Activated naive CD4-positive, alpha-beta T cell treated with anti-CD3 and anti-CD28 coated beads, Interleukin-2, amount 10 ng/mL, durations not matched to agents 7 days and 5 days (primary cell): ENCODE data around the gene HPD.

Source experiments
- CTCF ChIA-PET: fragments of 350-600 bp; sonication (Branson Sonifier 250); formaldehyde crosslinking; loops from one replicate; lab custom pipeline; 2021; ENCODE audit warnings: antibody characterized with exemption; lab: Charles Lee
- DNase-seq: peaks from one replicate; pipeline ENCODE4 v3.0.0-alpha.2; 2020
- H3K27ac Mint-ChIP-seq: one replicate; pipeline ENCODE4 v1.8.0; 2021; ENCODE audit warnings: mild to moderate bottlenecking, moderate library complexity, mixed read lengths
- H3K27me3 Mint-ChIP-seq: one replicate; pipeline ENCODE4 v1.8.0; 2021; ENCODE audit warnings: mild to moderate bottlenecking, mixed read lengths
- H3K36me3 Mint-ChIP-seq: one replicate; pipeline ENCODE4 v1.8.0; 2021; ENCODE audit warnings: mixed read lengths
- H3K4me1 Mint-ChIP-seq: one replicate; pipeline ENCODE4 v1.8.0; 2021; ENCODE audit warnings: mixed read lengths
- H3K4me3 Mint-ChIP-seq: one replicate; pipeline ENCODE4 v1.8.0; 2021; ENCODE audit warnings: mild to moderate bottlenecking, moderate library complexity, mixed read lengths
- H3K9me3 Mint-ChIP-seq: one replicate; pipeline ENCODE4 v1.8.0; 2021; ENCODE audit warnings: mixed read lengths

The HPD gene

GRCh38 chr12:121829250-121829918 lies 29.3 kb downstream of the HPD start:
- H3K9me3 Mint-ChIP-seq: no peaks in the 10 kb centered on the region
- H3K36me3 Mint-ChIP-seq: peaks cover 47% of the 10 kb centered on the region
- H3K27ac Mint-ChIP-seq: no peak overlapping the region
- H3K4me1 Mint-ChIP-seq: no peaks in the 10 kb centered on the region
- CTCF ChIA-PET: no interaction called here
- DNase-seq: no peak
- H3K4me3 Mint-ChIP-seq: no peak overlapping the region
- no peaks in the 10 kb centered on the region for H3K27me3 Mint-ChIP-seq

- H3K27me3 Mint-ChIP-seq: no peaks in the 10 kb centered on the region
- peaks cover 49% of the 10 kb centered on the region for H3K36me3 Mint-ChIP-seq
- no peaks in the 10 kb centered on the region for H3K9me3 Mint-ChIP-seq
- CTCF ChIA-PET: interaction anchor here (1.4 kb wide), 1 partner anchor 34 kb away, joined by 5 read pairs; no protein-coding TSS in a partner anchor
- no peak overlapping the region for H3K4me3 Mint-ChIP-seq
- no peaks in the 10 kb centered on the region for H3K4me1 Mint-ChIP-seq
- DNase-seq: no peak
- H3K27ac Mint-ChIP-seq: no peak overlapping the region
These were observed 29.8 kb downstream of the HPD start for GRCh38 chr12:121828826-121829225.

DNA sequence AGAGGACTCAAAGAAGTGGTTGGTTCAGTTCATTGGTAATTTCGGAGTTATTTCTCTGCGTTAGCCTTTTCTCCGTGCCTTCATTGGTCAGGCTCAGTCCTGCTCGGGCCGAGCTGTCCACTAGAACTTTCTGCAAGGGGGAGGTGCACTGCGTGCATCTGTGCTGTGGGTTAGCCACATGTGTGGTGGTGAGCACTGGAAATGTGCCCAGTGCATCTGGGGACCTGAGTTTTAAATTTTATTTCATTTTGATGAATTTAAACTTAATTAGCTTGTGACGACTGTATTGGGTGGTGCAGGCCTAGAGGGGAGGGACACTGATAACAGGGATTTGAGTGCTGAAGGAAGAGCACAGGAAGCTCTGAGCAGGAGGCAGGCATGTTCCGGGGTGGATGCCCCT lies 30.4 kb downstream of the HPD start:
- Mint-ChIP-seq H3K36me3 (peaks cover 53% of the 10 kb centered on the region), H3K4me3 (no peak overlapping the region), H3K27me3 (no peaks in the 10 kb centered on the region), H3K9me3 (no peaks in the 10 kb centered on the region), H3K4me1 (no peaks in the 10 kb centered on the region), H3K27ac (peak overlapping the region; percentile 3)
- CTCF ChIA-PET: interaction anchor here (1.4 to 1.5 kb wide), 2 partner anchors 34 to 60 kb away, joined by 5 to 7 read pairs; partner anchors contain the start of gene PSMD9
- no peak for DNase-seq

DNA sequence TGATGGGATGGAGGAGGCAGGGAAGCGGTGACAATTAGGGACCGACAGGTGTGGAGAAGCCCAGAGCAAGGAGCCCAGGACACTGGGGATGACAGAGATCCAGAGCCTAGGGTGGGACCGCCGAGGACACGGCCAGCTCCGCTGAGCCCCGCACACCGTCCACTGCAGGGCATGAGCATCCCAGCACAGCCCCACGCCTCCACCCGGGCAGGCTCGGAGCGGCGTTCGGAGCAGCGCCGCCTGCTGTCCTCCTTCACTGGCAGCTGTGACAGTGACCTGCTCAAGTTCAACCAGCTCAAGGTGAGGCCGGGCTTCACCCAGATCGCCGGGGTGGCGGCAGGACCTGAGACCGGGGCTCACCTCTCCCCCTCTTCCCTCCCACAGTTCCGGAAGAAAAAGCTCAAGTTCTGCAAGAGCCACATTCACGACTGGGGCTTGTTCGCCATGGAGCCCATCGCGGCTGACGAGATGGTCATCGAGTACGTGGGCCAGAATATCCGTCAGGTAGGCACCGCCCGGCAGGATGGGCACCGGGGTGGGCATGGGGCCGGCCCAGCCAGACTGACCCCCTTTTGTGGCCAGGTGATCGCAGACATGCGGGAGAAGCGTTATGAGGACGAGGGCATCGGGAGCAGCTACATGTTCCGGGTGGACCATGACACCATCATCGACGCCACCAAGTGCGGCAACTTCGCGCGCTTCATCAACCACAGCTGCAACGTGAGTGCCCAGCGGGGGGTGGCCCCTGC lies 31.1 kb downstream of the HPD start:
- H3K27me3 Mint-ChIP-seq: no peaks in the 10 kb centered on the region
- CTCF ChIA-PET: interaction anchor here (1.1 to 1.5 kb wide), 3 partner anchors 33 to 61 kb away, joined by 5 to 7 read pairs (median 5); partner anchors contain the start of gene PSMD9
- H3K27ac Mint-ChIP-seq: peak overlapping the region; percentile 75
- no peak overlapping the region for H3K4me3 Mint-ChIP-seq
- DNase-seq: no peak
- H3K9me3 Mint-ChIP-seq: no peaks in the 10 kb centered on the region
- H3K36me3 Mint-ChIP-seq: peaks cover 51% of the 10 kb centered on the region
- no peaks in the 10 kb centered on the region for H3K4me1 Mint-ChIP-seq

DNA sequence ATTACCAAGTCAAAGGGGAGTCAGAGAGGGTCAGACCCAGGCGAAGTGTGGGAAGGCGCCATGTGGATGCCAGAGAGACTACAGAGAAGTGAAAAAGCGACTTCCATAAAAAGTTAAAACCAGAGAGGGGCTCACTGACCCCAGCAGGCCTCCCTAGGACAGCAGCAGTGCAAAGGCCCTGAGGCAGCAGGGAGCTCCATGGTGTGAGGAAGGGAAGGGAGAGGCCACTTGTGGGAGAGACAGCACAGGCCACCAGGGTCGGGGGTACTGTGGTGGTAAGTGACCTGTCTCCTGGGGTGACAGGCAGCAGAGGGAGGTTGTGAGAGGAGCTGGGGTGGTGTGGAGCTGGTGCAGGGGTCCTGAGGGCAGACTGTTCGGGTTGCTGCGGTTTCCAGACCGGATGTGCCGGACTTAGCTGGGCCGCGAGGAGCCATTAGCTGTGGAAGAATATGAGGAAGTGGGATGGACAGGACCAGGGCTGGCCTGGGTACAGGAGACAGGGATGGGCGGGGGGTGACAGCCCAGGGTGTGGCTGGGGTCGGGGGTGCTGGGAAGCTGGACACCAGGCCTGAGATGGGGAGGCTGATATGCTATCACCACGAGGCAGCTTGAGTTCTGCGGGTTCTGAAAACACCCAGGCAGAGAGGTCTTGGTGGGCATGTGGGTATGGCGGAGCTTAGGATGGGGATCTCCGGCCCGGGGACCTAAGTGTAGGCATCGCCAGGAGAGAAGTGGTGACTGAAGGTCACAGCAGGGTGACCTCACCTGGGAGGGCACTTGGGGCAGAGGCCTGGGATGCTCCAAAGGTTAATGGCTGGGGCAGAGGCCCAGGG lies 32.1 kb downstream of the HPD start:
- Mint-ChIP-seq H3K4me1 (no peaks in the 10 kb centered on the region), H3K9me3 (no peaks in the 10 kb centered on the region), H3K27me3 (no peaks in the 10 kb centered on the region), H3K4me3 (no peak overlapping the region), H3K36me3 (peaks cover 45% of the 10 kb centered on the region), H3K27ac (peak overlapping the region; percentile 75)
- DNase-seq: no peak
- CTCF ChIA-PET: interaction anchor here (0.8 to 1.5 kb wide), 4 partner anchors 11 to 62 kb away, joined by 3 to 7 read pairs (median 4); partner anchors contain the start of gene PSMD9

DNA sequence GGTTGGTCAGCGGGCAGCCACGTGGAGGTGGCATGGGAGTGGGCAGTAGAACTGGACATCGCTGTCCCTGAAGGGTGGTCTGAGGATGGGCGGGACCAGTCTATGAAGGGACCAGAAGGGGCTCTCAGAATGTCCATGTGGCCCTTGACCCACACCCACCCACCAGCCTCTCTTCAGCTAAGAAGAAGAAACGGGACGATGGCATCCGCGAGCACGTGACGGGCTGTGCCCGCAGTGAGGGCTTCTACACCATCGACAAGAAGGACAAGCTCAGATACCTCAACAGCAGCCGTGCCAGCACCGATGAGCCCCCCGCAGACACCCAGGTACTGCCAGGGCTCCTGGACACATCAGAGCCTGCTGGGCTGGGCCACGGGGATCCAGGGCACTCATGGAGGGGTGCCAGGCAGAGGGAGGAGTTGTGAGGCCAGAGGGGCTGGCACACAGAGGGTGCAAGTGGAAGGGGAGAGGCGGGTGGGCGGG lies 33.6 kb downstream of the HPD start:
- CTCF ChIA-PET: interaction anchor here (1.1 kb wide), 1 partner anchor 31 kb away, joined by 4 read pairs; no protein-coding TSS in a partner anchor
- Mint-ChIP-seq H3K4me3 (no peak overlapping the region), H3K36me3 (peaks cover 45% of the 10 kb centered on the region), H3K27me3 (no peaks in the 10 kb centered on the region), H3K27ac (no peak overlapping the region), H3K9me3 (no peaks in the 10 kb centered on the region), H3K4me1 (no peaks in the 10 kb centered on the region)
- DNase-seq: no peak

- no peak for DNase-seq
- Mint-ChIP-seq H3K27me3 (no peaks in the 10 kb centered on the region), H3K9me3 (no peaks in the 10 kb centered on the region), H3K4me3 (no peak overlapping the region), H3K4me1 (no peaks in the 10 kb centered on the region), H3K36me3 (peaks cover 47% of the 10 kb centered on the region), H3K27ac (no peak overlapping the region)
- CTCF ChIA-PET: interaction anchor here (0.6 to 1.4 kb wide), 2 partner anchors 21 to 29 kb away, joined by 3 to 5 read pairs; no protein-coding TSS in a partner anchor
These were observed 34.9 kb downstream of the HPD start for GRCh38 chr12:121823727-121824115.

GRCh38 chr12:121823101-121823726 lies 35.4 kb downstream of the HPD start:
- no peak for DNase-seq
- Mint-ChIP-seq H3K4me1 (no peaks in the 10 kb centered on the region), H3K9me3 (no peaks in the 10 kb centered on the region), H3K27ac (no peak overlapping the region), H3K36me3 (peaks cover 42% of the 10 kb centered on the region), H3K27me3 (no peaks in the 10 kb centered on the region), H3K4me3 (no peak overlapping the region)
- CTCF ChIA-PET: interaction anchor here (0.6 to 1.4 kb wide), 2 partner anchors 20 to 29 kb away, joined by 3 to 5 read pairs; no protein-coding TSS in a partner anchor

- no peak overlapping the region for H3K4me3 Mint-ChIP-seq
- H3K27ac Mint-ChIP-seq: no peak overlapping the region
- peaks cover 46% of the 10 kb centered on the region for H3K36me3 Mint-ChIP-seq
- DNase-seq: no peak
- H3K4me1 Mint-ChIP-seq: no peaks in the 10 kb centered on the region
- no peaks in the 10 kb centered on the region for H3K27me3 Mint-ChIP-seq
- CTCF ChIA-PET: no interaction called here
- no peaks in the 10 kb centered on the region for H3K9me3 Mint-ChIP-seq
These were observed 36.1 kb downstream of the HPD start for GRCh38 chr12:121822393-121823100.

- no peaks in the 10 kb centered on the region for H3K27me3 Mint-ChIP-seq
- DNase-seq: no peak
- H3K27ac Mint-ChIP-seq: no peak overlapping the region
- H3K4me3 Mint-ChIP-seq: no peak overlapping the region
- H3K9me3 Mint-ChIP-seq: no peaks in the 10 kb centered on the region
- H3K4me1 Mint-ChIP-seq: peaks cover 2% of the 10 kb centered on the region
- CTCF ChIA-PET: interaction anchor here (2.1 kb wide), 1 partner anchor 25 kb away, joined by 8 read pairs; no protein-coding TSS in a partner anchor
- H3K36me3 Mint-ChIP-seq: peaks cover 44% of the 10 kb centered on the region
These were observed 38.6 kb downstream of the HPD start for GRCh38 chr12:121820056-121820455.

GRCh38 chr12:121819212-121819949 lies 39.3 kb downstream of the HPD start:
- Mint-ChIP-seq H3K36me3 (peaks cover 41% of the 10 kb centered on the region), H3K27me3 (no peaks in the 10 kb centered on the region), H3K9me3 (no peaks in the 10 kb centered on the region), H3K4me3 (no peak overlapping the region), H3K4me1 (peaks cover 2% of the 10 kb centered on the region), H3K27ac (no peak overlapping the region)
- DNase-seq: no peak
- CTCF ChIA-PET: interaction anchor here (2.1 kb wide), 1 partner anchor 24 kb away, joined by 8 read pairs; no protein-coding TSS in a partner anchor

- H3K27ac Mint-ChIP-seq: peak overlapping the region; percentile 24
- H3K36me3 Mint-ChIP-seq: peaks cover 45% of the 10 kb centered on the region
- CTCF ChIA-PET: interaction anchor here (16.5 kb wide), 1 partner anchor 20 kb away, joined by 575 read pairs; the partner anchor contains the start of genes RHOF and SETD1B
- no peaks in the 10 kb centered on the region for H3K9me3 Mint-ChIP-seq
- H3K27me3 Mint-ChIP-seq: no peaks in the 10 kb centered on the region
- no peak overlapping the region for H3K4me3 Mint-ChIP-seq
- peaks cover 15% of the 10 kb centered on the region for H3K4me1 Mint-ChIP-seq
- no peak for DNase-seq
These were observed 41.0 kb downstream of the HPD start for GRCh38 chr12:121817648-121818043.
